ENCODE measurements around the gene KLHDC4. TPM values are rescaled to one million over a fixed set of nuclear protein-coding genes. Genes with fewer than 3 reads are reported as not detected.

KLHDC4 gene
- total RNA-seq, 1 experiment from 2014 or later: 36.3 TPM

- ChIA-PET POLR2A (ENCODE audit: unreplicated experiment) (no interaction called here), CTCF (no interaction called here)
- no TSS peak for BruUV-seq (replicated peaks)
Observed at GRCh38 chr16:87692176-87692575, 73.6 kb downstream of the KLHDC4 start.

GRCh38 chr16:87691686-87692079 is 74.1 kb downstream of the KLHDC4 start:
- H3K36me3 ChIP-seq (ENCODE audit: low read depth, low read length): no peaks in the 10 kb centered on the region
- H3K4me1 ChIP-seq (ENCODE audit: insufficient read depth, low read length): no peaks in the 10 kb centered on the region
- BruUV-seq (replicated peaks): no TSS peak
- H3K79me2 ChIP-seq (ENCODE audit: low read length): no peaks in the 10 kb centered on the region
- POLR2A ChIA-PET (ENCODE audit: unreplicated experiment): no interaction called here
- no peak overlapping the region for H3K4me2 ChIP-seq (ENCODE audit: low read length)
- H3K9me3 ChIP-seq (ENCODE audit: low read length): no peaks in the 10 kb centered on the region
- no peak overlapping the region for H3K4me3 ChIP-seq (ENCODE audit: low read length)
- intact Hi-C loops (cut with micrococcal nuclease): no loop called here
- H2AFZ ChIP-seq (ENCODE audit: low read length): no peak overlapping the region
- CTCF ChIA-PET: no interaction called here
- DNase-seq (no peak), ATAC-seq (no peak)
- H3K9ac ChIP-seq (ENCODE audit: low read length): no peak overlapping the region
- no peaks in the 10 kb centered on the region for H3K27me3 ChIP-seq (ENCODE audit: low read length)
- H4K20me1 ChIP-seq (ENCODE audit: low read length): no peaks in the 10 kb centered on the region
- H3F3A ChIP-seq (ENCODE audit: low read length, unreplicated experiment): no peaks in the 10 kb centered on the region
- no peak overlapping the region for H3K27ac ChIP-seq (ENCODE audit: low read length)
- no peaks in the 10 kb centered on the region for H3K9me2 ChIP-seq (replicated peaks; ENCODE audit: low read length)
- TF ChIP-seq EZH2phosphoT487 (IDR thresholded peaks at IDR 0.05; ENCODE audit: borderline replicate concordance, low read length) (no peak), EZH2 (IDR thresholded peaks at IDR 0.05; ENCODE audit: low read length, unreplicated experiment) (no peak)
- TF ChIP-seq, protein P1, sequence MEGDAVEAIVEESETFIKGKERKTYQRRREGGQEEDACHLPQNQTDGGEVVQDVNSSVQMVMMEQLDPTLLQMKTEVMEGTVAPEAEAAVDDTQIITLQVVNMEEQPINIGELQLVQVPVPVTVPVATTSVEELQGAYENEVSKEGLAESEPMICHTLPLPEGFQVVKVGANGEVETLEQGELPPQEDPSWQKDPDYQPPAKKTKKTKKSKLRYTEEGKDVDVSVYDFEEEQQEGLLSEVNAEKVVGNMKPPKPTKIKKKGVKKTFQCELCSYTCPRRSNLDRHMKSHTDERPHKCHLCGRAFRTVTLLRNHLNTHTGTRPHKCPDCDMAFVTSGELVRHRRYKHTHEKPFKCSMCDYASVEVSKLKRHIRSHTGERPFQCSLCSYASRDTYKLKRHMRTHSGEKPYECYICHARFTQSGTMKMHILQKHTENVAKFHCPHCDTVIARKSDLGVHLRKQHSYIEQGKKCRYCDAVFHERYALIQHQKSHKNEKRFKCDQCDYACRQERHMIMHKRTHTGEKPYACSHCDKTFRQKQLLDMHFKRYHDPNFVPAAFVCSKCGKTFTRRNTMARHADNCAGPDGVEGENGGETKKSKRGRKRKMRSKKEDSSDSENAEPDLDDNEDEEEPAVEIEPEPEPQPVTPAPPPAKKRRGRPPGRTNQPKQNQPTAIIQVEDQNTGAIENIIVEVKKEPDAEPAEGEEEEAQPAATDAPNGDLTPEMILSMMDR (conservative IDR thresholded peaks at IDR 0.05; ENCODE audit: low read depth, low read length): no peak

More at GRCh38 chr16:87692176-87692575, 73.6 kb downstream of the KLHDC4 start:
- H3K27ac ChIP-seq (ENCODE audit: low read length): no peak overlapping the region
- no peak overlapping the region for H3K9ac ChIP-seq (ENCODE audit: low read length)
- no peak overlapping the region for H2AFZ ChIP-seq (ENCODE audit: low read length)
- H3K79me2 ChIP-seq (ENCODE audit: low read length): no peaks in the 10 kb centered on the region
- no peak for ATAC-seq
- H3K36me3 ChIP-seq (ENCODE audit: low read depth, low read length): no peaks in the 10 kb centered on the region
- DNase-seq: no peak
- no peaks in the 10 kb centered on the region for H3K9me2 ChIP-seq (replicated peaks; ENCODE audit: low read length)
- H3K9me3 ChIP-seq (ENCODE audit: low read length): no peaks in the 10 kb centered on the region
- no peaks in the 10 kb centered on the region for H3K27me3 ChIP-seq (ENCODE audit: low read length)
- H3K4me2 ChIP-seq (ENCODE audit: low read length): no peak overlapping the region
- H3K4me3 ChIP-seq (ENCODE audit: low read length): no peak overlapping the region
- no peak for TF ChIP-seq EZH2phosphoT487 (IDR thresholded peaks at IDR 0.05; ENCODE audit: borderline replicate concordance, low read length)
- TF ChIP-seq EZH2 (IDR thresholded peaks at IDR 0.05; ENCODE audit: low read length, unreplicated experiment): no peak
- TF ChIP-seq, protein P1 (conservative IDR thresholded peaks at IDR 0.05; ENCODE audit: low read depth, low read length): no peak
- no peaks in the 10 kb centered on the region for H3K4me1 ChIP-seq (ENCODE audit: insufficient read depth, low read length)
- intact Hi-C loops (cut with micrococcal nuclease): no loop called here
- no peaks in the 10 kb centered on the region for H3F3A ChIP-seq (ENCODE audit: low read length, unreplicated experiment)
- H4K20me1 ChIP-seq (ENCODE audit: low read length): no peaks in the 10 kb centered on the region

DNA sequence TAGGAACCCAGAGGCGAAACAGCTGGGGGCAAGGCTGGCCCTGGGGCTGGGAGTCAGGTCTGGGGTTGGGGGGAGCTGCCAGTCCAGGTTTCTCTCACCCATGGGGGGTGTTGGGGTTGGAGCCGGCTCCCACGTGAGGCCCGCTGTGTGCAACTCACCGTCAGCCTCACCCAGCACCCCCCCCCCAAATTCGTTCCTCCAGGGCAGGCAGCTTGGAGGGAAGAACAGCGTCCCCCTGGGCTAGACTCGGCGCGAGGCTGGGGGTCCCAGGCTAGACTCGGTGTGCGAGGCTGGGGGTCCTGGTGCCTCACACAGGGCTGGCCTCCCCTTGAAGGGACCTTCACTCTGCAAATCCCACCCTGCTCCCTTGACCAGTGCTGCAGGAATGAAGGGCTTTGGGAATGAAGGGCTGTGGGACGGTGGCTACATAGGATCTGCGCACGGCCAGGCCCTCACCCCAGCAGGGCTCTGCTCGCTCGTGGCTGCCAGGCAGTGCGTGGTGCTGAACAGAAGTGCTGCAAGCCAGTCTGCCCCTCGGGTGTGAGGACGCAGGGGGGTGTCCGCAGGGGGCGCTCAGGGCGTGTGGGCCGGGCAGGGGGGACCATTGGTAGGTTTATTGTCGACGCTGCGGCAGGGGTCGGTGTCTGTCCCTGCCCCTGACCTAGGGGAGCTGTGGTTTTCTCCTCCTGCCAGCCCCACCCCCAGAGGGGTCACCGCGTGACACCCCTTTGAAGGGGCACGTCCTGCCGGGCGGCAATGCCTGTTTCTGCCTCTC is 74.7 kb downstream of the KLHDC4 start:
- TF ChIP-seq, protein P1 (conservative IDR thresholded peaks at IDR 0.05; ENCODE audit: low read depth, low read length): no peak
- TF ChIP-seq EZH2phosphoT487 (IDR thresholded peaks at IDR 0.05; ENCODE audit: borderline replicate concordance, low read length): no peak
- no peak for TF ChIP-seq EZH2 (IDR thresholded peaks at IDR 0.05; ENCODE audit: low read length, unreplicated experiment)
- Histone ChIP-seq H3K4me1 (ENCODE audit: insufficient read depth, low read length) (no peaks in the 10 kb centered on the region), H3K9ac (ENCODE audit: low read length) (no peak overlapping the region), H3K9me3 (ENCODE audit: low read length) (no peaks in the 10 kb centered on the region), H3K4me2 (ENCODE audit: low read length) (no peak overlapping the region), H3K27ac (ENCODE audit: low read length) (no peak overlapping the region), H4K20me1 (ENCODE audit: low read length) (no peaks in the 10 kb centered on the region), H3K9me2 (replicated peaks; ENCODE audit: low read length) (no peaks in the 10 kb centered on the region), H3K4me3 (ENCODE audit: low read length) (no peak overlapping the region), H3K36me3 (ENCODE audit: low read depth, low read length) (no peaks in the 10 kb centered on the region), H3K27me3 (ENCODE audit: low read length) (no peaks in the 10 kb centered on the region), H2AFZ (ENCODE audit: low read length) (no peak overlapping the region), H3F3A (ENCODE audit: low read length, unreplicated experiment) (no peaks in the 10 kb centered on the region), H3K79me2 (ENCODE audit: low read length) (no peaks in the 10 kb centered on the region)
- POLR2A ChIA-PET (ENCODE audit: unreplicated experiment): no interaction called here
- BruUV-seq (replicated peaks): no TSS peak
- peak; percentile 39 for ATAC-seq
- CTCF ChIA-PET: no interaction called here
- DNase-seq: no peak
- intact Hi-C loops (cut with micrococcal nuclease): no loop called here
